ENCODE results near the gene SKP2. TPM values are rescaled to one million over a fixed set of nuclear protein-coding genes. Genes with fewer than 3 reads are reported as not detected.

The SKP2 gene
- total and polyA plus RNA-seq, 2 donors (not counting 3 experiments of a cell fraction or from before 2014, with no cell fraction given): 12.5 to 40.9 TPM

GRCh38 chr5:36208786-36209185 lies 56.9 kb downstream of the SKP2 start:
- dilution Hi-C loops (cut with MboI; ENCODE audit: extremely low pct_ligation_motif_present, low sequenced_read_pairs) (no loop called here), intact Hi-C loops (cut with micrococcal nuclease) (loop anchor here (2.0 kb wide), 1 partner anchor 32 kb away; the partner anchor contains the start of gene NADK2)
- H3K27me3 ChIP-seq (ENCODE audit: control insufficient read depth in 2 of 2, insufficient read depth in 2 of 2, low read length in 2 of 2): no peaks in the 10 kb centered on the region
- no peaks in the 10 kb centered on the region for H3K9me3 ChIP-seq (replicated peaks; ENCODE audit: control insufficient read depth, insufficient read depth, low read length)
- no peak overlapping the region for H3K9ac ChIP-seq (replicated peaks; ENCODE audit: extremely low read depth, insufficient read depth, low read length)
- no peak overlapping the region for H3K27ac ChIP-seq (ENCODE audit: insufficient read depth, low read depth, low read length)
- no peak for TF ChIP-seq MYC (IDR thresholded peaks at IDR 0.05; ENCODE audit: low read depth, low read length)
- no peak for TF ChIP-seq JUN (IDR thresholded peaks at IDR 0.05; ENCODE audit: borderline replicate concordance, insufficient read depth, insufficient read length, low read depth)
- TF ChIP-seq, protein P1, sequence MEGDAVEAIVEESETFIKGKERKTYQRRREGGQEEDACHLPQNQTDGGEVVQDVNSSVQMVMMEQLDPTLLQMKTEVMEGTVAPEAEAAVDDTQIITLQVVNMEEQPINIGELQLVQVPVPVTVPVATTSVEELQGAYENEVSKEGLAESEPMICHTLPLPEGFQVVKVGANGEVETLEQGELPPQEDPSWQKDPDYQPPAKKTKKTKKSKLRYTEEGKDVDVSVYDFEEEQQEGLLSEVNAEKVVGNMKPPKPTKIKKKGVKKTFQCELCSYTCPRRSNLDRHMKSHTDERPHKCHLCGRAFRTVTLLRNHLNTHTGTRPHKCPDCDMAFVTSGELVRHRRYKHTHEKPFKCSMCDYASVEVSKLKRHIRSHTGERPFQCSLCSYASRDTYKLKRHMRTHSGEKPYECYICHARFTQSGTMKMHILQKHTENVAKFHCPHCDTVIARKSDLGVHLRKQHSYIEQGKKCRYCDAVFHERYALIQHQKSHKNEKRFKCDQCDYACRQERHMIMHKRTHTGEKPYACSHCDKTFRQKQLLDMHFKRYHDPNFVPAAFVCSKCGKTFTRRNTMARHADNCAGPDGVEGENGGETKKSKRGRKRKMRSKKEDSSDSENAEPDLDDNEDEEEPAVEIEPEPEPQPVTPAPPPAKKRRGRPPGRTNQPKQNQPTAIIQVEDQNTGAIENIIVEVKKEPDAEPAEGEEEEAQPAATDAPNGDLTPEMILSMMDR (IDR thresholded peaks at IDR 0.05; ENCODE audit: extremely low read depth in 1 of 2, insufficient read depth in 1 of 2, low read depth in 1 of 2, low read length in 2 of 2): no peak
- TF ChIP-seq FOS (IDR thresholded peaks at IDR 0.05; ENCODE audit: borderline replicate concordance, insufficient read depth, low read length): no peak
- no peak for TF ChIP-seq POLR2A (IDR thresholded peaks at IDR 0.05; ENCODE audit: low read depth, low read length)
- no peak for TF ChIP-seq POLR2AphosphoS5 (IDR thresholded peaks at IDR 0.05; ENCODE audit: insufficient read depth, low read depth, low read length)
- TF ChIP-seq EZH2 (IDR thresholded peaks at IDR 0.05; ENCODE audit: borderline replicate concordance, low read depth, low read length, severe bottlenecking): no peak
- TF ChIP-seq MAX (IDR thresholded peaks at IDR 0.05; ENCODE audit: insufficient read depth, insufficient read length): no peak
- TF ChIP-seq GATA2 (IDR thresholded peaks at IDR 0.05; ENCODE audit: insufficient read depth, insufficient read length, low read depth, low read length): no peak
- no peak for DNase-seq (ENCODE audit: low read depth, low spot score)
- H3K9me1 ChIP-seq (replicated peaks; ENCODE audit: control insufficient read depth, extremely low read depth, insufficient read depth, low read length): no peaks in the 10 kb centered on the region
- H3K4me1 ChIP-seq (ENCODE audit: control insufficient read depth, extremely low read depth, insufficient read depth, low read length): peaks cover 17% of the 10 kb centered on the region
- H4K20me1 ChIP-seq (replicated peaks; ENCODE audit: control insufficient read depth, extremely low read depth, insufficient read depth, low read length): no peaks in the 10 kb centered on the region
- no peak overlapping the region for H2AFZ ChIP-seq (ENCODE audit: low read depth, low read length)
- H3K4me2 ChIP-seq (ENCODE audit: insufficient read depth, low read length): no peak overlapping the region
- no peak overlapping the region for H3K4me3 ChIP-seq (replicated peaks in 1 of 3; ENCODE audit: insufficient read depth in 1 of 3, low read depth in 1 of 3, low read length in 3 of 3)
- POLR2A ChIA-PET: no interaction called here
- CTCF ChIA-PET: no interaction called here
- no TSS peak for BruUV-seq (replicated peaks)
- H3K36me3 ChIP-seq (ENCODE audit: control insufficient read depth in 2 of 2, extremely low read depth in 1 of 2, insufficient read depth in 2 of 2, low read length in 2 of 2): no peaks in the 10 kb centered on the region
- no peak for FAIRE-seq
- no peaks in the 10 kb centered on the region for H3K79me2 ChIP-seq (ENCODE audit: control insufficient read depth, insufficient read depth, low read length)

Data from endothelial cell of umbilical vein (primary cell).